LNCaP clone FGC (cell line): ENCODE results near the gene NPFF.

ENCODE experiments used
- DNase-seq: peaks from one replicate; pipeline ENCODE4 v3.0.0-alpha.2; 2011; ENCODE audit warnings: low read depth
- H3K4me3 ChIP-seq: 2 replicates; pipeline ENCODE4 v1.5.1; 2011; ENCODE audit warnings: mild to moderate bottlenecking, low read depth, low read length, control low read depth
- TF ChIP-seq, protein P1 (sequence below): IDR thresholded peaks from 2 replicates; pipeline ENCODE4 v1.5.1; 2012; ENCODE audit warnings: mild to moderate bottlenecking; ENCODE audit not compliant: control insufficient read depth, insufficient read depth; ENCODE audit errors: extremely low read depth

NPFF gene

DNA sequence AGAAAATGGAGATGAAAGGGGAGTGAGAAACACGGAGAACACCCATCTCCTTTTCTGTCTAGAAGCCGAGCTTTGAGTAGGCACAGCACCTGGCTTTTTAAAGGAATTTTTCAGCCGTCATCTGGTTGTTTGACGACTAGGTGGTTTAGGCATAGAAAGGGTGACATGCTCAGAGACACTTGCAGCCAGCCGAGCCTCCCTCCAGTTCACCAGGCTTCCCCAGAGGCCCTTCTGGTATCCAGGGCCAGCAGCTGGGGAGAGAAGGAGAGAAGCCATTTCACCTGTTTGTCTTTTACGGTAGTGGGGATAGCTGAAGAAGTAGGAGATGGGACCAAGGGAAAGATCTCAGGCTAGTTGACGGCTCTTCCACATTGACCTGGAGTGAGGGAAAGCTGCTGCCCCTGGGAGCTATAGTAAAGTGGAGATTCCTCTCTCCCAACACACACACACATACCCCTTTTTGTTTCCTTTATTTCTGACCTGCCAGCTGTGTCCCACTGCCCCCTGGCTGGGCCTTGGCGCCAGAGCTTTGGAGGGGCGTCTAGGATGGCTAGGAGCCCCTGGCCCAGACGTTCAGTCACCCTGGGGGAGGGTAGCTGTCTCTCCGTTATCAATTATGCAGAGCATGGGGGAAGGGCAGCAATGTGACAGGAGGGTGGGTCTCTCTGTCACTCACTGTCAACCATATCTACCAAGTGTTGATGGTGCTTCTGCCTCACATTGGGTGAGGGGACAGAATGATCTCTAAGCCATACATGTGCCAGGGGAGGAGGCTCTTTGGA, 13.5 kb downstream of the NPFF start:
- no peak for DNase-seq
- peak overlapping the region; percentile 65 for H3K4me3 ChIP-seq
- TF ChIP-seq, protein P1, sequence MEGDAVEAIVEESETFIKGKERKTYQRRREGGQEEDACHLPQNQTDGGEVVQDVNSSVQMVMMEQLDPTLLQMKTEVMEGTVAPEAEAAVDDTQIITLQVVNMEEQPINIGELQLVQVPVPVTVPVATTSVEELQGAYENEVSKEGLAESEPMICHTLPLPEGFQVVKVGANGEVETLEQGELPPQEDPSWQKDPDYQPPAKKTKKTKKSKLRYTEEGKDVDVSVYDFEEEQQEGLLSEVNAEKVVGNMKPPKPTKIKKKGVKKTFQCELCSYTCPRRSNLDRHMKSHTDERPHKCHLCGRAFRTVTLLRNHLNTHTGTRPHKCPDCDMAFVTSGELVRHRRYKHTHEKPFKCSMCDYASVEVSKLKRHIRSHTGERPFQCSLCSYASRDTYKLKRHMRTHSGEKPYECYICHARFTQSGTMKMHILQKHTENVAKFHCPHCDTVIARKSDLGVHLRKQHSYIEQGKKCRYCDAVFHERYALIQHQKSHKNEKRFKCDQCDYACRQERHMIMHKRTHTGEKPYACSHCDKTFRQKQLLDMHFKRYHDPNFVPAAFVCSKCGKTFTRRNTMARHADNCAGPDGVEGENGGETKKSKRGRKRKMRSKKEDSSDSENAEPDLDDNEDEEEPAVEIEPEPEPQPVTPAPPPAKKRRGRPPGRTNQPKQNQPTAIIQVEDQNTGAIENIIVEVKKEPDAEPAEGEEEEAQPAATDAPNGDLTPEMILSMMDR: no peak

DNA sequence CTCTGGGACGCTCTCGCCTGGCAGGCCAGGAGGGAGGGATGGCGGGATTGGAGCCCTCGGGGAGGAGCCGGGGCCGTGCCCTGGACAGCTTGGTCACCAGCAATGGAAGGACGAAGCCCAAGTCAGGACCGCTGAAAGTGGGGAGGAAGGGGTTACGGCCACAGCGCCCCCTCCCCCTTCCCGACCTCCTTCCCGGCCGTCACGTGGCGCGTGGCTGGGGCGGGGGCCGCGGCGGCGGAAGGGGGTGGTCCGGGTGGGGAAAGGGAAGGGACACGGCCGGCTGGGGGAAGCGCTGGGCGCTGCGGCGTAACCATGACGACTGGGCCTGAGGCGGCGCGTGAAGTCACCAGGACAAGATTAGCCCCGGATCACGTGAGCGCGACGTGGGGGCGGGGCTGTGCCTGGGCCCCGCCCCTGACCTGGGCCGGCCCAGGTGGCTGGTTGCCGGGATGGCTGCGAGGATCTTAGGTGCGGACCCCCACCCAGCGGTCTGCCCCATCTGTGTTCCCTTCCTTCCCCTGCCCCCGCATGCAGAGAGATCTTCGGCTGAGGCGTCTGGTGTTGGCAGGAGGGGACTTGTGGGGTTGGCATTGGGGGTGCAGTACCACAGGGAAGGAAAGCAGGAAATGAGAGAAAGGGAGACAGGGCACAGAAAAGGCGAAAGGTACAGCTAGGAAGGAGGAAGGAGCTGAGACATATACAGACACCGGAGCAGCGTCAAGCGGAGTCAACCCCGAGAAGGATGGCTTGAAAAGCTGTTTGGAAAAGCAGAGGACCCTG, 14.3 kb downstream of the NPFF start:
- TF ChIP-seq, protein P1: no peak
- H3K4me3 ChIP-seq: peak overlapping the region; percentile 65
- peak; percentile 56 for DNase-seq

DNA sequence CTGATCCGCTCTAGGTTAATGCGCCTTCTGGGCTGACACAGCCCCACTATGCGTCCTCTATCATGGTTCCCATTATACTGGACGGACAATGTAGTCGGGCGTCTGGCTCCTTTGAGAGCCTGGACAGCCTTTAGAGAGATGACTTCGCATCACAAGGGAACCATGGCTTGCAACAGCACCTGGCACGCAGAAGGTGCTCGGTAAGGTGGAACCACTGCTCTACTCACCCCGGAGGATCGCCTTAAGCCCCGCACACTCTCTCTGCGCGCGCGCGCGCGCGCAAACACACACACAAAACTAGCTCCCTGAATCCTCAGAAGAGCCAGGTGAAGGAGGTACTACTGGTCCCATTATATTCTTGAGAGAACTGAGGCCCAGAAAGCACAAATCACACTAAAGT, 15.1 kb downstream of the NPFF start:
- DNase-seq: no peak
- peak overlapping the region; percentile 65 for H3K4me3 ChIP-seq
- TF ChIP-seq, protein P1: no peak

DNA sequence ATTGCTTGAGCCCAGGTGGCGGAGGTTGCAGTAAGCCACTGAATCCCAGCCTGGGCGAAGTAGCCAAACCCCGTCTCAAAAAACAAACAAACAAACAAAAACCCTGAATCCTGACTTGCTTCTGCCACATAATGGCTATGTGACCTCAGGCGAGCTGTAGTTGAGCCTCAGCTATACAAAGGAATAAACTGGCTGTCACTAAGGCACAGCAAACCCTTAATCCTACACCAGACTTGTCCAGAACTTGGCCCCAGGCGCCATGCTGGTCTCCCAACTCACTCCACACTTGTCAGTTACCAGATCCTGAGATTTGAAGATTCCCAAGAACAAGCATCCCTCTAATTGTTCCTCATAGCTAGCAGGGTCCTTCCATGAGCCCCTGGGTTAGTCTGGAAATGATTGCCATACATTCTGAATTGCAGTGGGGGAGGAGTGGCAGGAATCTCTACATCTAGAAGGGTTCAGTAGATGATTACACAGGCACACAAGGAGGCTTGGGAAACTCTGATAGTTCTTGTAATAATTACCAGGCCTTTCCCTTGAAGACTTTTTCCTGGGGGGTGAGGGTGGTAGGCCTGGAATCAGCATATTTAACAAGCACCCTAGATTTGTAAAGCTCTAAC, 17.9 kb downstream of the NPFF start:
- no peak for DNase-seq
- TF ChIP-seq, protein P1: no peak
- no peak overlapping the region for H3K4me3 ChIP-seq

DNA sequence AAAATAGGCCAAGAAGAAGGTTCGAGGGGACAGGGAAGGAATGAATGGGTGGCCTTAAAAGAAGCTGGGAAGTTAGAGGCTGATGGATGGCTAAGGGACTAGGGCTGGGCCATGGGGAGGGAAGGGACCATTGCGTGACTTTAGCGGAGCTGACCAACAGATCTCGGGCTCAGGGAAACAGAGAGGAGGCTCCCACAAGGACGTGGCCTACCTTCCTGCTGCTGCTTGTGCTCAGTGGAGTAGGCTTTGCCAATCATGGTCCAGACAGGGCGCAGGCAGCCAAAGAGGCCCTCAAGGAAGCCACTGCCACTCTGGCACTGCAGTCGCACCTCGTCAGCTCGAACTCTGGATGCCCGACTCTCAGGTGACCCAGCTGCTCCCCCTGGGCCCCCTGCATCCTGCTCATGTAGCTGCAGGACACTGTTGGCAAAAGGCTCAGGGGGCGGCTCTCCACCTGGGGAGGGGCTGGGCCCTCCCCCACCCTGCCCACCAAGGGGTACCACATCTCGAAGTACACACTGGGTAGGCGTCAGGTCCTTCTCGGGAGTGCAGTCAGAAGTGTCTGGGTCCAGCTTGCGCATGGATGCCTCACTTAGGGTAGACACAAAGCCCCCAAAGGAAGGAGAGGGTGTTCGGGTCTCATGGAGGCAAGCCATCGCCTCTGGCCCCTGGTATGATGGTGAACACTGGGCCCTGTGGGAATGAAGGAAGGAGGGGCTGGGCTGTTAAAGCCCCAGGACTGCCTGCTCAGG, 20.4 kb downstream of the NPFF start:
- no peak overlapping the region for H3K4me3 ChIP-seq
- DNase-seq: no peak
- TF ChIP-seq, protein P1: no peak

DNA sequence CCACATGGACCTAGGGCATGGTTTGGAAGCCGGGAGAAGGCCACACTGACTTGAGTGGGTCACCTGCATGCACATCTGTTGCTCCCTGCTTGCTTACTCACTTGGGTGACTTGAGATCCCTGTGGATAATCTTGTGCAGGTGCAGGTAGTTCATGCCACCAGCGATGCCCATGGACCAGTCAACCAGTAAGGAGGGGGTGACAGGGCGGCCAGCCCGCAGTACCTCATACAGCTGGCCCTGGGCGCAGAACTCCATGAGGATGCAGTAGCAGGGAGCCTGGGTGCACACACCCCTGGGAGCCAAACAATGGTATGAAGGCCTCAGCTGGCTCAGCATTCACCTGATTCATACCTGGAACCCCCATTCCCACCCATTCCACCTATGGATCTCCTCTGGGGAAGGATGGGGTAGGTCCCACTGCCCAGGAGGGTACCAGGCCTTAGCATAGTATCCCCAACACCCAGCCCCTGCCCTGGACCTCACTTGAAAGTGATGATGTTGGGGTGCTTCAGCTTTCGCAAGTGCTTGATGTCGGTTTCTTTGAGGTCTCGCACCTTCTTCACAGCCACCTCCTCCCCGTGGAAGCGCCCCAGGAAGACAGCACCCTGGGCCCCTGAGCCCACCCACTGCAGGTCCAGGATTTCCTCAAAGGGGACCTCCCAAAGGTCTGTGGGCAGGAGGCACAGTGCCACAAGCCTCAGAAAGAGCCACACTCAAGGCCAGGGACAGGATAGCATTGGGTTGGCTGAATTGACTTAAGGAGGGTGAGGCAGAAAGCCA, 21.1 kb downstream of the NPFF start:
- no peak overlapping the region for H3K4me3 ChIP-seq
- DNase-seq: no peak
- TF ChIP-seq, protein P1: no peak
